ENCODE data around the gene GATD1. TPM values are rescaled to one million over a fixed set of nuclear protein-coding genes. Genes with fewer than 3 reads are reported as not detected.

Gene GATD1
- total RNA-seq = 17.1 and 23.1 TPM in 2 replicates

GRCh38 chr11:777288-778255 lies at the start of gene GATD1:
TSS of gene GATD1 (minus strand) at chr11:777487. CDS start at chr11:777462, 25 bp downstream.

GRCh38 chr11:818396-819128 lies 41.3 kb upstream of the GATD1 start, which contains the start of gene PNPLA2:
TSS of gene PNPLA2 (plus strand) at chr11:818914. CDS start at chr11:819719, 805 bp downstream.

GRCh38 chr11:809287-810039 lies 32.2 kb upstream of the GATD1 start, which contains the start of gene RPLP2:
TSS of gene RPLP2 (plus strand) at chr11:809967. CDS start at chr11:810235, 268 bp downstream.

GRCh38 chr11:798093-798713 lies 20.9 kb upstream of the GATD1 start, which contains the start of gene SLC25A22:
TSS of gene SLC25A22 (minus strand) at chr11:798281. CDS start at chr11:795006, 3,275 bp downstream.

GRCh38 chr11:789943-790342 lies 12.7 kb upstream of the GATD1 start, which contains the start of gene CEND1:
TSS of gene CEND1 (minus strand) at chr11:790090. CDS start at chr11:788576, 1,514 bp downstream.

GRCh38 chr11:747158-748006 lies 29.9 kb downstream of the GATD1 start, which contains the start of gene TALDO1:
TSS of gene TALDO1 (plus strand) at chr11:747464. CDS start at chr11:747482, 18 bp downstream.

Other genes with a start within 250 kb of the GATD1 start
- gene HRAS, start 241.9 kb downstream of the GATD1 start, total RNA-seq = 33.8 and 108 TPM in 2 replicates
- gene LRRC56, start 240.0 kb downstream of the GATD1 start, total RNA-seq = 0.38 and 0.56 TPM in 2 replicates
- gene LMNTD2, start 216.7 kb downstream of the GATD1 start, total RNA-seq = under 0.01 and 0.85 TPM in 2 replicates
- 5.9 and 6.2 TPM in 2 replicates for gene RASSF7, start 216.5 kb downstream of the GATD1 start, total RNA-seq
- 22.3 and 28.4 TPM in 2 replicates for gene PHRF1, start 201.0 kb downstream of the GATD1 start, total RNA-seq
- 6.3 and 7.9 TPM in 2 replicates for gene IRF7, start 161.5 kb downstream of the GATD1 start, total RNA-seq
- gene CDHR5, start 152.5 kb downstream of the GATD1 start, total RNA-seq = not detected in 2 replicates
- gene SCT, start 150.3 kb downstream of the GATD1 start, total RNA-seq = not detected in 2 replicates
- gene DRD4, start 140.2 kb downstream of the GATD1 start, total RNA-seq = not detected in 2 replicates
- gene DEAF1, start 82.3 kb downstream of the GATD1 start, total RNA-seq = 24.2 and 28.2 TPM in 2 replicates
- 6.8 and 8.1 TPM in 2 replicates for gene TMEM80, start 81.7 kb downstream of the GATD1 start, total RNA-seq
- 19.0 and 22.8 TPM in 2 replicates for gene EPS8L2, start 71.3 kb downstream of the GATD1 start, total RNA-seq
- gene TALDO1, start 30.0 kb downstream of the GATD1 start, total RNA-seq = 98.9 and 103 TPM in 2 replicates
- gene CEND1, start 12.6 kb upstream of the GATD1 start, total RNA-seq = 0.28 and 0.96 TPM in 2 replicates
- gene SLC25A22, start 20.8 kb upstream of the GATD1 start, total RNA-seq = 7.0 and 15.0 TPM in 2 replicates
- 5.4 and 7.0 TPM in 2 replicates for gene PIDD1, start 27.7 kb upstream of the GATD1 start, total RNA-seq
- 101 and 189 TPM in 2 replicates for gene RPLP2, start 32.5 kb upstream of the GATD1 start, total RNA-seq
- 13.0 and 15.5 TPM in 2 replicates for gene PNPLA2, start 41.4 kb upstream of the GATD1 start, total RNA-seq
- 0.58 and 1.4 TPM in 2 replicates for gene CRACR2B, start 50.4 kb upstream of the GATD1 start, total RNA-seq
- 299 and 568 TPM in 2 replicates for gene CD151, start 55.5 kb upstream of the GATD1 start, total RNA-seq
- gene POLR2L, start 65.0 kb upstream of the GATD1 start, total RNA-seq = 51.0 and 132 TPM in 2 replicates
- gene TSPAN4, start 65.4 kb upstream of the GATD1 start, total RNA-seq = 109 and 143 TPM in 2 replicates
- 60.3 and 75.5 TPM in 2 replicates for gene CHID1, start 133.3 kb upstream of the GATD1 start, total RNA-seq
- 18.3 and 27.8 TPM in 2 replicates for gene AP2A2, start 148.4 kb upstream of the GATD1 start, total RNA-seq

All from regular cardiac myocyte (primary cell).